HG02642 (cell line): ENCODE results near the gene EIF3D.

Experiments
- ATAC-seq: cut with Tn5 transposase; IDR thresholded peaks from one replicate; pipeline ENCODE4 v1.9.1; 2021; ENCODE audit warnings: mild to moderate bottlenecking; ENCODE audit not compliant: unreplicated experiment, poor library complexity

The EIF3D gene

GRCh38 chr22:36528795-36529751 is at the start of gene EIF3D:
TSS of gene EIF3D (minus strand) at chr22:36529166. CDS start at chr22:36526121, 3,045 bp downstream.
- peak; percentile 94 for ATAC-seq

GRCh38 chr22:36578619-36579018 is 49.7 kb upstream of the EIF3D start:
- ATAC-seq: no peak

- ATAC-seq: no peak
Observed at GRCh38 chr22:36577019-36577418, 48.1 kb upstream of the EIF3D start.

- no peak for ATAC-seq
Observed at GRCh38 chr22:36574728-36575127, 45.8 kb upstream of the EIF3D start.

- ATAC-seq: no peak
Observed at GRCh38 chr22:36573815-36574363, 44.9 kb upstream of the EIF3D start.

GRCh38 chr22:36571991-36572390 is 43.0 kb upstream of the EIF3D start:
- ATAC-seq: no peak

- ATAC-seq: no peak
Observed at GRCh38 chr22:36569999-36570398, 41.0 kb upstream of the EIF3D start.

- no peak for ATAC-seq
Observed at GRCh38 chr22:36568846-36569245, 39.9 kb upstream of the EIF3D start.

- no peak for ATAC-seq
Observed at GRCh38 chr22:36566720-36567119, 37.8 kb upstream of the EIF3D start.

- no peak for ATAC-seq
Observed at GRCh38 chr22:36565686-36566085, 36.7 kb upstream of the EIF3D start.

- no peak for ATAC-seq
Observed at GRCh38 chr22:36565159-36565507, 36.2 kb upstream of the EIF3D start.

GRCh38 chr22:36564422-36565158 is 35.6 kb upstream of the EIF3D start:
- no peak for ATAC-seq

GRCh38 chr22:36563898-36564297 is 34.9 kb upstream of the EIF3D start:
- no peak for ATAC-seq

- no peak for ATAC-seq
Observed at GRCh38 chr22:36563444-36563843, 34.5 kb upstream of the EIF3D start.

GRCh38 chr22:36563001-36563400 is 34.0 kb upstream of the EIF3D start:
- no peak for ATAC-seq

- ATAC-seq: no peak
Observed at GRCh38 chr22:36562261-36562835, 33.4 kb upstream of the EIF3D start.

- no peak for ATAC-seq
Observed at GRCh38 chr22:36561291-36561811, 32.4 kb upstream of the EIF3D start.

- ATAC-seq: no peak
Observed at GRCh38 chr22:36560001-36560400, 31.0 kb upstream of the EIF3D start.

- no peak for ATAC-seq
Observed at GRCh38 chr22:36554098-36554497, 25.1 kb upstream of the EIF3D start.

- ATAC-seq: no peak
Observed at GRCh38 chr22:36552289-36552688, 23.3 kb upstream of the EIF3D start.
